Gastroesophageal sphincter (tissue), 4 donors: ENCODE results near the gene LSAMP. TPM values are rescaled to one million over a fixed set of nuclear protein-coding genes. Genes with fewer than 3 reads are reported as not detected.

Source experiments
- ATAC-seq: fragments of 150-250 bp; one replicate; pipeline ENCODE4 v1.9.1; 2016; ENCODE audit warnings: mild to moderate bottlenecking, moderate library complexity
- H3K27ac ChIP-seq, 4 donors: fragments of 200-600 bp; sonication (generic) in 3 of 4; 1 replicate in 3 of 4; 2 replicates in 1 of 4; pipeline ENCODE4 v1.5.1; 2016 to 2019
- H3K27me3 ChIP-seq: fragments of 200-600 bp; sonication (generic); one replicate; pipeline ENCODE4 v1.5.1; 2019
- H3K36me3 ChIP-seq, 2 donors: fragments of 200-600 bp; sonication (generic); one replicate each; pipeline ENCODE4 v1.5.1; 2019; ENCODE audit warnings: control low read depth in 1 of 2
- H3K4me1 ChIP-seq, 3 donors: fragments of 200-600 bp; sonication (generic); 1 replicate in 2 of 3; 2 replicates in 1 of 3; pipeline ENCODE4 v1.5.1; 2016 to 2019; ENCODE audit warnings: control low read depth in 2 of 3
- H3K4me3 ChIP-seq, 2 donors: fragments of 200-600 bp; sonication (generic); one replicate each; pipeline ENCODE4 v1.5.1; 2019; ENCODE audit warnings: mild to moderate bottlenecking in 1 of 2, moderate library complexity in 1 of 2
- H3K9me3 ChIP-seq, 3 donors: fragments of 200-600 bp; sonication (generic); one replicate each; pipeline ENCODE4 v1.5.1; 2017 to 2019; ENCODE audit warnings: control low read depth in 2 of 3
- CTCF ChIP-seq, 4 experiments: fragments of 200-600 bp in 2 of 4; fragments of 450-650 bp in 2 of 4; sonication (generic) in 1 of 4; IDR thresholded peaks; one replicate each; pipeline ENCODE4 v1.5.1; 2017 to 2019; ENCODE audit warnings: antibody characterized with exemption in 4 of 4, mild to moderate bottlenecking in 2 of 4, moderate library complexity in 2 of 4
- EP300 ChIP-seq: sonication (generic); formaldehyde crosslinking; IDR thresholded peaks from one replicate; pipeline ENCODE4 v1.6.1; 2017; ENCODE audit warnings: antibody characterized with exemption, mild to moderate bottlenecking
- POLR2A ChIP-seq, 2 donors: fragments of 450-650 bp; IDR thresholded peaks; one replicate each; pipeline ENCODE4 v1.6.1; 2017; ENCODE audit warnings: antibody characterized with exemption in 2 of 2, mild to moderate bottlenecking in 2 of 2, moderate library complexity in 1 of 2
- POLR2AphosphoS5 ChIP-seq: sonication (generic); formaldehyde crosslinking; IDR thresholded peaks from one replicate; pipeline ENCODE4 v1.6.1; 2017; ENCODE audit warnings: antibody characterized with exemption
- WGBS, 2 donors: methylation state at CpG; one replicate each; pipeline ENCODE4 v1.1.5; 2018; ENCODE audit warnings: low coverage in 1 of 2; 5-methylcytosine and 5-hydroxymethylcytosine counted together
- total RNA-seq, 4 donors: library from RNA; depleted of rRNA; stranded (reverse); fragments of >200 nt; gene quantifications; one replicate each; pipeline ENCODE4 v1.1.0, GENCODE V29; 2016

LSAMP gene
- total RNA-seq, 4 donors from 2014 or later, result 1.5 to 9.3 (median 3.6) TPM

GRCh38 chr3:115928376-115928775 lies 516.9 kb downstream of the LSAMP start:
- no peak for ATAC-seq
- Histone ChIP-seq H3K36me3 (no peaks in the 10 kb centered on the region), H3K4me1 (no peaks in the 10 kb centered on the region), H3K27me3 (no peaks in the 10 kb centered on the region), H3K4me3 (no peak overlapping the region), H3K27ac (no peak overlapping the region), H3K9me3 (no peaks in the 10 kb centered on the region)
- TF ChIP-seq EP300, result no peak
- no peak for TF ChIP-seq CTCF (IDR thresholded peaks at IDR 0.05)
- no peak for TF ChIP-seq POLR2AphosphoS5
- no peak for TF ChIP-seq POLR2A (IDR thresholded peaks at IDR 0.05)
- WGBS, 2 donors, result 50 to 73% methylated on average over 1 of the region's 1 CpG

GRCh38 chr3:115927197-115927596 lies 518.1 kb downstream of the LSAMP start:
- Histone ChIP-seq H3K4me1 (no peaks in the 10 kb centered on the region), H3K27ac (no peak overlapping the region), H3K36me3 (no peaks in the 10 kb centered on the region), H3K4me3 (no peak overlapping the region), H3K9me3 (peaks cover 0 to 6% (median 0%) of the 10 kb centered on the region in 3 donors), H3K27me3 (no peaks in the 10 kb centered on the region)
- TF ChIP-seq POLR2AphosphoS5 (no peak), EP300 (no peak), POLR2A (IDR thresholded peaks at IDR 0.05) (no peak), CTCF (IDR thresholded peaks at IDR 0.05) (no peak)
- no peak for ATAC-seq

GRCh38 chr3:115922681-115923347 lies 522.5 kb downstream of the LSAMP start:
- TF ChIP-seq POLR2AphosphoS5 (no peak), CTCF (IDR thresholded peaks at IDR 0.05) (peak in 1 of 4 experiments; percentile 35), POLR2A (IDR thresholded peaks at IDR 0.05) (no peak), EP300 (no peak)
- H3K4me1 ChIP-seq, result no peaks in the 10 kb centered on the region
- no peaks in the 10 kb centered on the region for H3K36me3 ChIP-seq
- ATAC-seq, result peak; percentile 39
- no peaks in the 10 kb centered on the region for H3K27me3 ChIP-seq
- 82 to 100% methylated on average over 1 of the region's 1 CpG for WGBS, 2 donors
- H3K9me3 ChIP-seq, result peaks cover 0 to 15% (median 0%) of the 10 kb centered on the region in 3 donors
- H3K27ac ChIP-seq, result no peak overlapping the region
- H3K4me3 ChIP-seq, result no peak overlapping the region

- Histone ChIP-seq H3K27me3 (no peaks in the 10 kb centered on the region), H3K36me3 (no peaks in the 10 kb centered on the region), H3K4me3 (no peak overlapping the region), H3K4me1 (no peaks in the 10 kb centered on the region), H3K27ac (no peak overlapping the region), H3K9me3 (peaks cover 0 to 15% (median 0%) of the 10 kb centered on the region in 3 donors)
- no peak for ATAC-seq
- TF ChIP-seq POLR2AphosphoS5 (no peak), EP300 (no peak), CTCF (IDR thresholded peaks at IDR 0.05) (no peak), POLR2A (IDR thresholded peaks at IDR 0.05) (no peak)
Measured at GRCh38 chr3:115921711-115922110, 523.6 kb downstream of the LSAMP start.

- H3K9me3 ChIP-seq, result peaks cover 0 to 15% (median 0%) of the 10 kb centered on the region in 3 donors
- TF ChIP-seq CTCF (IDR thresholded peaks at IDR 0.05) (no peak), POLR2A (IDR thresholded peaks at IDR 0.05) (no peak), POLR2AphosphoS5 (no peak), EP300 (no peak)
- H3K36me3 ChIP-seq, result no peaks in the 10 kb centered on the region
- H3K4me1 ChIP-seq, result no peaks in the 10 kb centered on the region
- no peak overlapping the region for H3K4me3 ChIP-seq
- H3K27ac ChIP-seq, result no peak overlapping the region
- WGBS, 2 donors, result 75 to 86% methylated on average over 1 to 2 of the region's 2 CpGs
- ATAC-seq, result no peak
- no peaks in the 10 kb centered on the region for H3K27me3 ChIP-seq
Measured at GRCh38 chr3:115918900-115919299, 526.4 kb downstream of the LSAMP start.
